Stomach (tissue), 4 donors: ENCODE data around the gene IPPK.

Source experiments
- POLR2A ChIP-seq, 4 donors: fragments of 450-650 bp; IDR thresholded peaks; one replicate each; pipeline ENCODE4 v1.6.1; 2016; ENCODE audit warnings: antibody characterized with exemption in 4 of 4, control low read depth in 2 of 4, mild to moderate bottlenecking in 1 of 4, moderate library complexity in 1 of 4
- TF ChIP-seq, protein P1 (sequence below), 7 experiments: fragments of 450-650 bp in 4 of 7; fragments of 200-600 bp in 3 of 7; sonication (generic) in 3 of 7; IDR thresholded peaks; one replicate each; pipeline ENCODE4 v1.5.1; 2016 to 2019; ENCODE audit warnings: antibody characterized with exemption in 7 of 7, control low read depth in 2 of 7, mild to moderate bottlenecking in 1 of 7

DNA sequence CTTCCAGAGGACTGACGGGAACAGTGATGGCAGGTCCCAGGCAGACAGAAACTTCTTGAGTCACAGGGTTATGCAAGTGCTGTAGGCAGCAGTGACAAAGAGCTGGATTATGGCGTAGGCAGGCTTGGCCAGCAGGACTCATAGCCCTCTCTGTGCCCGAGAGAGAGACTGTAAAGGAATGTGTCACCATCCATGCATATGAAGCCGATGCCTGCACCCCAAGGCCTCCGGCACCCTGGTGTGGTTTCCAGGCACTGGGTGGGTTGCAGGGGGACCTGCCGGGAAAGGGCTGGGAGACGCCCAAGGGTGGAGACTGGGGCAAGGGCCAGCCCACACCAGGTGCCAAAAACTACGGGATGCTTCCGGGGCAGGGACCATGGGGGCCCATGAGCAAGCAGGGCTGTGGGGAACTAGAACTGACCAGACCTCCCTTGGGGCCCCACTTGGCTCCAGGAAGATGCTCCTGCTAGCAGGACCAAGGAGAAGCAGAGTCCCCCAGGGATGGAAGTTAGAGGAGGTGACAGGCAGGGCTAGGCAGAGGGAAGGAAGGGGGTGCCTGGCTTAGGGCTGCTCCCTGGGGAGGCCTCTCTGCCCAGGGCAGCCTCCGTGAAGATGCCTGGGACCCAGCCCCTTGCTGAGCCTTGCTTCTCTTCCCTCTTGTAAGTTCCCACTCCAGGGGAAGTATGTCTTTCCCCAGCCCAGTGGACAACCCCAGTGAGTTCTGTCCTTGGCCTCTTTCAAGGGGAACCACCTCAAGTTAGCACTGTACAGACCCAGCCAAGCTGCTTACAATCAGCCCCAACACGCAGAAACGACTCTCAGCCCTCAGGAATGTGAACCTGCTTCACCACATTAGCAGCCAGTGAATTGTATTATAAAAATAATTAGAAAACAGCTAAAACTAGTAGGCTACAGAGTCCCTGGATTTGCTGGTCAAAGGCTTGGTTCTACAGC lies 10.5 kb upstream of the IPPK start:
- TF ChIP-seq POLR2A (IDR thresholded peaks at IDR 0.05), result no peak
- TF ChIP-seq, protein P1, sequence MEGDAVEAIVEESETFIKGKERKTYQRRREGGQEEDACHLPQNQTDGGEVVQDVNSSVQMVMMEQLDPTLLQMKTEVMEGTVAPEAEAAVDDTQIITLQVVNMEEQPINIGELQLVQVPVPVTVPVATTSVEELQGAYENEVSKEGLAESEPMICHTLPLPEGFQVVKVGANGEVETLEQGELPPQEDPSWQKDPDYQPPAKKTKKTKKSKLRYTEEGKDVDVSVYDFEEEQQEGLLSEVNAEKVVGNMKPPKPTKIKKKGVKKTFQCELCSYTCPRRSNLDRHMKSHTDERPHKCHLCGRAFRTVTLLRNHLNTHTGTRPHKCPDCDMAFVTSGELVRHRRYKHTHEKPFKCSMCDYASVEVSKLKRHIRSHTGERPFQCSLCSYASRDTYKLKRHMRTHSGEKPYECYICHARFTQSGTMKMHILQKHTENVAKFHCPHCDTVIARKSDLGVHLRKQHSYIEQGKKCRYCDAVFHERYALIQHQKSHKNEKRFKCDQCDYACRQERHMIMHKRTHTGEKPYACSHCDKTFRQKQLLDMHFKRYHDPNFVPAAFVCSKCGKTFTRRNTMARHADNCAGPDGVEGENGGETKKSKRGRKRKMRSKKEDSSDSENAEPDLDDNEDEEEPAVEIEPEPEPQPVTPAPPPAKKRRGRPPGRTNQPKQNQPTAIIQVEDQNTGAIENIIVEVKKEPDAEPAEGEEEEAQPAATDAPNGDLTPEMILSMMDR (IDR thresholded peaks at IDR 0.05), result no peak
